H1 (cell line): ENCODE measurements around the gene FKBP5. TPM values are rescaled to one million over a fixed set of nuclear protein-coding genes. Genes with fewer than 3 reads are reported as not detected.

Experiments
- CTCF ChIA-PET: fragments of 300-600 bp; sonication (Branson Sonifier 250); formaldehyde crosslinking; loops from one replicate; lab custom pipeline; 2021; ENCODE audit not compliant: partially characterized antibody; lab: Charles Lee
- POLR2A ChIA-PET: fragments of 300-600 bp; sonication (Branson Sonifier 250); formaldehyde crosslinking; loops from one replicate; lab custom pipeline; 2021; ENCODE audit warnings: inconsistent platforms; ENCODE audit not compliant: partially characterized antibody; lab: Charles Lee
- DNase-seq, 2 experiments: peaks; one replicate each; pipeline versions ENCODE4 v3.0.0 to v3.0.0-alpha.2; 2010 to 2022; ENCODE audit warnings: low spot score in 2 of 2, low read depth in 1 of 2, mixed read lengths in 1 of 2
- FAIRE-seq: peaks from 2 replicates; lab custom pipeline; 2011; peaks lifted over from hg19 to GRCh38; lab: Jason Lieb, UNC
- H2AFZ ChIP-seq: 2 replicates; pipeline ENCODE4 v1.8.1; 2012; ENCODE audit warnings: low read length, inconsistent platforms
- H2AK5ac ChIP-seq: 2 replicates; pipeline ENCODE4 v1.6.1; 2013; ENCODE audit warnings: low read depth, low read length
- H2BK120ac ChIP-seq: replicated peaks from 2 replicates; pipeline ENCODE3; 2013; ENCODE audit warnings: low read depth, low read length, inconsistent platforms
- H2BK12ac ChIP-seq: 2 replicates; pipeline ENCODE4 v1.6.1; 2013; ENCODE audit warnings: low read depth, low read length
- H2BK15ac ChIP-seq: 2 replicates; pipeline ENCODE4 v1.6.1; 2013; ENCODE audit warnings: low read length
- H2BK20ac ChIP-seq: 2 replicates; pipeline ENCODE4 v1.6.1; 2013; ENCODE audit warnings: low read length
- H2BK5ac ChIP-seq: 2 replicates; pipeline ENCODE4 v1.6.1; 2013; ENCODE audit warnings: low read depth, low read length
- H3K14ac ChIP-seq: 2 replicates; pipeline ENCODE4 v1.6.1; 2013; ENCODE audit warnings: inconsistent platforms; ENCODE audit not compliant: insufficient read length
- H3K18ac ChIP-seq: 2 replicates; pipeline ENCODE4 v1.6.1; 2013; ENCODE audit warnings: low read length; ENCODE audit errors: extremely low read depth
- H3K23ac ChIP-seq: 2 replicates; pipeline ENCODE4 v1.6.1; 2013; ENCODE audit warnings: inconsistent platforms; ENCODE audit not compliant: insufficient read length
- H3K23me2 ChIP-seq: 2 replicates; pipeline ENCODE4 v1.6.1; 2013; ENCODE audit warnings: low read depth, low read length
- H3K27ac ChIP-seq: 2 replicates; pipeline ENCODE4 v1.6.1; 2011; ENCODE audit warnings: low read depth, low read length, inconsistent platforms
- H3K27me3 ChIP-seq, 4 experiments: replicated peaks in 1 of 4; 1 replicate in 1 of 4; 2 replicates in 3 of 4; pipeline versions ENCODE4 v1.6.1 to v1.8.1; 2011 to 2013; ENCODE audit warnings: low read length in 3 of 4, mild to moderate bottlenecking in 3 of 4, inconsistent platforms in 2 of 4, mixed read lengths in 2 of 4, moderate library complexity in 1 of 4; ENCODE audit not compliant: control insufficient read depth in 3 of 4, insufficient read depth in 3 of 4; ENCODE audit errors: extremely low read depth in 1 of 4
- H3K36me3 ChIP-seq, 4 experiments: 2 replicates each; pipeline versions ENCODE4 v1.6.1 to v1.8.1; 2011 to 2013; ENCODE audit warnings: mild to moderate bottlenecking in 4 of 4, low read length in 3 of 4, moderate library complexity in 2 of 4, control low read depth in 1 of 4, inconsistent platforms in 1 of 4; ENCODE audit not compliant: insufficient read depth in 4 of 4, control insufficient read depth in 2 of 4
- H3K4ac ChIP-seq: replicated peaks from 2 replicates; pipeline ENCODE3; 2013; ENCODE audit warnings: low read length, low read depth, mixed read lengths, inconsistent platforms; ENCODE audit not compliant: insufficient read length
- H3K4me1 ChIP-seq, 4 experiments: replicated peaks in 1 of 4; 1 replicate in 1 of 4; 2 replicates in 3 of 4; pipeline versions ENCODE4 v1.6.1 to v1.8.1; 2011 to 2013; ENCODE audit warnings: low read length in 3 of 4, inconsistent platforms in 2 of 4, mixed read lengths in 1 of 4; ENCODE audit not compliant: insufficient read depth in 4 of 4, control insufficient read depth in 3 of 4
- H3K4me2 ChIP-seq, 2 experiments: 2 replicates each; pipeline versions ENCODE4 v1.6.1 to v1.8.1; 2011 to 2013; ENCODE audit warnings: low read depth in 2 of 2, low read length in 2 of 2, control low read depth in 1 of 2, inconsistent platforms in 1 of 2, mild to moderate bottlenecking in 1 of 2; ENCODE audit not compliant: insufficient read depth in 1 of 2
- H3K4me3 ChIP-seq, 4 experiments: fragments of 200-600, 300-600 bp in 1 of 4; sonication (generic), shearing (Covaris generic), sonication (Bioruptor Twin) in 1 of 4; 2 replicates each; pipeline versions ENCODE4 v1.5.1 to v1.8.1; 2011 to 2016; ENCODE audit warnings: low read length in 4 of 4, low read depth in 3 of 4, control low read depth in 2 of 4, inconsistent platforms in 2 of 4, mild to moderate bottlenecking in 2 of 4, mixed read lengths in 1 of 4, moderate library complexity in 1 of 4; ENCODE audit not compliant: insufficient read depth in 2 of 4; ENCODE audit errors: extremely low read depth in 1 of 4
- H3K56ac ChIP-seq: replicated peaks from 2 replicates; pipeline ENCODE3; 2013; ENCODE audit warnings: low read depth, mild to moderate bottlenecking, mixed read lengths, low read length, inconsistent platforms; ENCODE audit not compliant: insufficient read length
- H3K79me1 ChIP-seq: 2 replicates; pipeline ENCODE4 v1.6.1; 2013; ENCODE audit warnings: low read depth, low read length, control low read depth
- H3K79me2 ChIP-seq, 2 experiments: 2 replicates each; pipeline versions ENCODE4 v1.6.1 to v1.8.1; 2012 to 2013; ENCODE audit warnings: low read length in 2 of 2, mild to moderate bottlenecking in 2 of 2, inconsistent platforms in 1 of 2; ENCODE audit not compliant: insufficient read depth in 2 of 2, control insufficient read depth in 1 of 2
- H3K9ac ChIP-seq, 4 experiments: replicated peaks in 1 of 4; 1 replicate in 1 of 4; 2 replicates in 3 of 4; pipeline versions ENCODE4 v1.6.1 to v1.8.1; 2011 to 2013; ENCODE audit warnings: low read depth in 3 of 4, low read length in 3 of 4, control low read depth in 2 of 4, mild to moderate bottlenecking in 2 of 4, moderate library complexity in 2 of 4, inconsistent platforms in 1 of 4; ENCODE audit errors: extremely low read depth in 1 of 4
- H3K9me3 ChIP-seq, 2 experiments: 2 replicates each; pipeline versions ENCODE4 v1.6.1 to v1.8.1; 2012 to 2013; ENCODE audit warnings: mild to moderate bottlenecking in 2 of 2, moderate library complexity in 2 of 2, control low read depth in 1 of 2, inconsistent platforms in 1 of 2, low read depth in 1 of 2, low read length in 1 of 2, mixed read lengths in 1 of 2; ENCODE audit not compliant: insufficient read depth in 2 of 2
- H4K20me1 ChIP-seq, 2 experiments: replicated peaks in 1 of 2; 2 replicates each; pipeline versions ENCODE3 to v1.8.1; 2011 to 2013; ENCODE audit warnings: inconsistent platforms in 2 of 2, low read length in 2 of 2, mild to moderate bottlenecking in 1 of 2; ENCODE audit not compliant: insufficient read depth in 2 of 2, control insufficient read depth in 1 of 2
- H4K5ac ChIP-seq: 2 replicates; pipeline ENCODE4 v1.6.1; 2013; ENCODE audit warnings: low read length, low read depth, mixed read lengths, inconsistent platforms; ENCODE audit not compliant: insufficient read length
- H4K8ac ChIP-seq: 2 replicates; pipeline ENCODE4 v1.8.0; 2013; ENCODE audit warnings: mild to moderate bottlenecking, moderate library complexity, low read length, inconsistent platforms; ENCODE audit not compliant: insufficient read depth; ENCODE audit errors: extremely low read depth
- H4K91ac ChIP-seq: replicated peaks from 2 replicates; pipeline ENCODE3; 2013; ENCODE audit warnings: low read length, mixed read lengths, inconsistent platforms; ENCODE audit not compliant: insufficient read length
- ATF2 ChIP-seq: IDR thresholded peaks from 2 replicates; pipeline ENCODE4 v1.6.1; 2012; ENCODE audit warnings: low read length, inconsistent platforms
- CTBP2 ChIP-seq: IDR thresholded peaks from 2 replicates; pipeline ENCODE4 v1.7.0; 2011; ENCODE audit warnings: borderline replicate concordance, mild to moderate bottlenecking, moderate library complexity, mixed read lengths, low read length; ENCODE audit not compliant: insufficient read depth, insufficient read length
- NRF1 ChIP-seq: IDR thresholded peaks from 2 replicates; pipeline ENCODE4 v1.6.1; 2011; ENCODE audit warnings: mild to moderate bottlenecking, low read depth, low read length, improper control_type of control experiment
- RAD21 ChIP-seq, 2 experiments: IDR thresholded peaks in 1 of 2; conservative IDR thresholded peaks in 1 of 2; 2 replicates each; pipeline ENCODE4 v1.6.1; 2011; ENCODE audit warnings: low read depth in 2 of 2, low read length in 2 of 2, improper control_type of control experiment in 1 of 2, inconsistent platforms in 1 of 2, mild to moderate bottlenecking in 1 of 2, moderate library complexity in 1 of 2
- RFX5 ChIP-seq: IDR thresholded peaks from 2 replicates; pipeline ENCODE4 v1.6.1; 2011; ENCODE audit warnings: low read depth, low read length, improper control_type of control experiment, borderline replicate concordance
- SAP30 ChIP-seq: fragments of 300-600 bp; sonication (generic); IDR thresholded peaks from 2 replicates; pipeline ENCODE4 v1.7.1; 2012; ENCODE audit warnings: low read length, moderate library complexity, mild to moderate bottlenecking, inconsistent platforms; ENCODE audit not compliant: insufficient read depth, insufficient replicate concordance
- SIX5 ChIP-seq: IDR thresholded peaks from 2 replicates; pipeline ENCODE4 v1.6.1; 2011; ENCODE audit warnings: mild to moderate bottlenecking, low read depth, low read length
- SP4 ChIP-seq: IDR thresholded peaks from 2 replicates; pipeline ENCODE4 v1.6.1; 2012; ENCODE audit warnings: low read length, inconsistent platforms
- WGBS, 2 experiments: shearing (Covaris generic) in 1 of 2; methylation state at CpG; one replicate each; pipeline versions ENCODE4 v1.1.6 to v1.1.7; 2013 to 2015; ENCODE audit warnings: low lambda C conversion rate in 2 of 2, mixed read lengths in 2 of 2, inconsistent platforms in 1 of 2, low coverage in 1 of 2, missing lambda C conversion rate in 1 of 2; ENCODE audit not compliant: insufficient replicate concordance in 2 of 2, insufficient coverage in 1 of 2, insufficient read length in 1 of 2; ENCODE audit errors: extremely low coverage in 1 of 2, missing lambda C conversion rate in 1 of 2; 5-methylcytosine and 5-hydroxymethylcytosine counted together
- polyA plus RNA-seq, 7 experiments: library from polyadenylated mRNA; depleted of rRNA in 3 of 7; stranded (reverse) in 5 of 7; unstranded in 2 of 7; fragments of >200 nt in 5 of 7; fragments of 200-250 nt in 2 of 7; gene quantifications; 1 replicate in 5 of 7; 2 replicates in 1 of 7; 4 replicates in 1 of 7; pipeline versions ENCODE4 v1.2.1 to v1.2.3, GENCODE V29; 2011 to 2013; ENCODE audit warnings: missing spikeins in 2 of 7, mixed read lengths in 2 of 7
- total RNA-seq: library from RNA; stranded (reverse); fragmentation: NEBNext Ultra II Directional; extraction: Animal tissue kit (Norgen Biotek cat#: 25700); gene quantifications from 2 replicates; pipeline ENCODE4 v1.2.1, GENCODE V29; 2021

FKBP5 gene
- total and polyA plus RNA-seq, 2 of the 8 experiments (the other 6 are each of a cell fraction or from before 2014, with no cell fraction given), result 14.3 to 40.4 TPM

GRCh38 chr6:35718375-35718736, 29.6 kb upstream of the FKBP5 start:
- peak overlapping the region; percentile 31 for H2BK120ac ChIP-seq
- H4K91ac ChIP-seq, result peak overlapping the region; percentile 58
- H3K36me3 ChIP-seq, result no peaks in the 10 kb centered on the region
- 0 out of 7 replicates have a peak, but pooled peaks cover 0 to 3% (median 0%) of the 10 kb centered on the region in 4 experiments for H3K27me3 ChIP-seq
- H2BK5ac ChIP-seq, result peak overlapping the region; percentile 68; the same call in 1 of the 2 replicates
- no peak for DNase-seq
- peak overlapping the region; percentile 34 to 50 for H3K4me2 ChIP-seq
- H3K9me3 ChIP-seq, result no peaks in the 10 kb centered on the region
- no peak overlapping the region for H3K23ac ChIP-seq
- H3K79me2 ChIP-seq, result no peaks in the 10 kb centered on the region
- no peak for FAIRE-seq
- no peak overlapping the region for H2AK5ac ChIP-seq
- WGBS, 2 experiments, result 37% methylated on average over 4 of the region's 4 CpGs; no CpG with 5 or more reads in 1 of the 2 experiments
- peak overlapping the region in 2 of 4 experiments; percentile 20 to 41; a peak in 1 of 7 replicates for H3K9ac ChIP-seq
- H3K27ac ChIP-seq, result peak overlapping the region; percentile 27; the same call in 1 of the 2 replicates
- no peak overlapping the region for H2BK15ac ChIP-seq
- 0 out of 8 replicates have a peak overlapping the region, but pooled peaks of 1 of the 4 experiments have one; percentile 9 for H3K4me3 ChIP-seq
- H3K4me1 ChIP-seq, result peaks cover 14 to 40% (median 28%) of the 10 kb centered on the region in 4 experiments
- H4K8ac ChIP-seq, result no peak overlapping the region
- no peak overlapping the region for H3K14ac ChIP-seq
- CTCF ChIA-PET, result interaction anchor here (1.0 to 1.2 kb wide), 5 partner anchors 9 to 166 kb away, joined by 3 to 6 read pairs (median 4); no protein-coding TSS in a partner anchor
- no peak overlapping the region for H3K4ac ChIP-seq
- H3K79me1 ChIP-seq, result no peaks in the 10 kb centered on the region
- peak overlapping the region; percentile 13 for H4K5ac ChIP-seq
- H3K18ac ChIP-seq, result peak overlapping the region; percentile 41; the same call in 1 of the 2 replicates
- H3K56ac ChIP-seq, result peak overlapping the region; percentile 3
- H2BK12ac ChIP-seq, result no peak overlapping the region; the same call in 1 of the 2 replicates
- H4K20me1 ChIP-seq, result no peaks in the 10 kb centered on the region
- peak overlapping the region; percentile 6; the same call in 1 of the 2 replicates for H2BK20ac ChIP-seq
- H2AFZ ChIP-seq, result 0 out of 2 replicates have a peak overlapping the region, but pooled peaks have one; percentile 21
- POLR2A ChIA-PET, result interaction anchor here (0.9 to 2.7 kb wide), 5 partner anchors 9 to 222 kb away, joined by 3 to 16 read pairs (median 4); no protein-coding TSS in a partner anchor
- H3K23me2 ChIP-seq, result no peaks in the 10 kb centered on the region
- no peak for TF ChIP-seq ATF2
- TF ChIP-seq SIX5, result no peak
- no peak for TF ChIP-seq CTBP2
- no peak for TF ChIP-seq SAP30
- TF ChIP-seq NRF1, result no peak
- TF ChIP-seq RAD21 (IDR thresholded peaks at IDR 0.05 in 1 of 2, conservative IDR thresholded peaks at IDR 0.05 in 1 of 2; ENCODE audit: low read depth in 2 of 2, low read length in 2 of 2), result no peak
- no peak for TF ChIP-seq RFX5
- no peak for TF ChIP-seq SP4
